CD4-positive, alpha-beta T cell treated with Interleukin-10 for 1 hour (primary cell): ENCODE measurements around the gene TUSC2.
"Not testable (repeated sequence)": the region's sequence is repeated elsewhere in the genome, so short reads cannot be mapped to it uniquely, and the experiment has no call there.

Source experiments
- DNase-seq: peaks from one replicate; pipeline ENCODE4 v3.0.0-alpha.2; 2020

Gene TUSC2

DNA sequence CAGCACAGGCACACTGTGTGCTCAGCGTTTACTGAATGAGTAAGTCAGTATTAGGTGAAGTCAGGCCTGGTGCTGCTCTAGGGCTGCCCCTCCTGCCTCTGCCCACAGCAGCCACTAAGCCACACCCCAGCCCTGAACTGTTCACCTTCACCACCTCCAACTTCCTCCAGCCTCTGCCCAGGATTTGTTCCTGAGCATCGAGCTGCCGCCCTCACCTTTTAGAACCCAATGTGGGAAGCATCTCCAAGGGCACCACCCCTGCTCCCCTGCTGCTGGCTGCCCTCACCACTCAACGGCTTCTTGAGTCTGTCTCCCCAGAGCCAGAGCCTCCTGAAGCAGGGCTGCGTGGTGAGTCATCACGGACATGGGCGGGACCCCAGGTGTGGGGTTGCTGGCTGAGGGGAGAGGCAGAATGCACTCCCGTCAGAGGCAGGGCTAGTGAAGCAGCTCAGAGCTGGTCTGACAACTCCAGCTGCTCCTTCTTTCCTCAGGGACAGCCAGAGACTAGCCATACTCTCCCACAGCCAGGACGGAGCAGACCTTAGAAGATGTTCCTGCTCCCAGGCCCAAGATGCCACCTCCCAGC is 11.3 kb downstream of the TUSC2 start:
- peak; percentile 79 for DNase-seq

- DNase-seq, result no peak
These were observed 13.2 kb downstream of the TUSC2 start for GRCh38 chr3:50314816-50315215.

DNA sequence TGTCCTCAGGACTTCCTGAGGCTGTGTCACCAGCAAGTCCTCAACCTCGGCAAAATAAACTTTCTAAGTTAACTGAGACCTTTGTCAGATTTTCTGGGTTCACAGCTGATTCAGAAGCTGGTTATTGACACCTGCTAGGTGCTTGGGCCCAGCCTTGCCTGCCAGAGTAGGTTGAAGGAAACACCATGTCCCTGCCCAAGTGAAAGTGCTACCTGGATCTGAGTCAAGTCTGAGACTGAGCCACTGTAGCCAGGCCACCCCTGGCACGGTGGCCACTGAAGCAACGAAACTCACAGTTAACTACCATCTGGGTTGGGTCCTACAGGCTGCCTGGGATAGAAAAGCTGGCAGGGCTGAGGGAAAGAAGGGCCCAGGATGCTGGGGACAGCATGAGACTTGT is 13.7 kb downstream of the TUSC2 start:
- DNase-seq, result no peak

GRCh38 chr3:50312041-50312440 is 16.0 kb downstream of the TUSC2 start:
- DNase-seq, result not testable (repeated sequence)

- no peak for DNase-seq
These were observed 23.4 kb downstream of the TUSC2 start for GRCh38 chr3:50304601-50305000.

GRCh38 chr3:50303013-50303815 is 24.8 kb downstream of the TUSC2 start, which contains the start of gene HYAL1:
Gene HYAL1 (minus strand): TSS chr3:50303574. CDS start chr3:50302956, 618 bp downstream.
- DNase-seq, result no peak

GRCh38 chr3:50302095-50303012 is 25.7 kb downstream of the TUSC2 start:
- DNase-seq, result no peak

GRCh38 chr3:50300681-50301254 is 27.3 kb downstream of the TUSC2 start:
- no peak for DNase-seq

DNA sequence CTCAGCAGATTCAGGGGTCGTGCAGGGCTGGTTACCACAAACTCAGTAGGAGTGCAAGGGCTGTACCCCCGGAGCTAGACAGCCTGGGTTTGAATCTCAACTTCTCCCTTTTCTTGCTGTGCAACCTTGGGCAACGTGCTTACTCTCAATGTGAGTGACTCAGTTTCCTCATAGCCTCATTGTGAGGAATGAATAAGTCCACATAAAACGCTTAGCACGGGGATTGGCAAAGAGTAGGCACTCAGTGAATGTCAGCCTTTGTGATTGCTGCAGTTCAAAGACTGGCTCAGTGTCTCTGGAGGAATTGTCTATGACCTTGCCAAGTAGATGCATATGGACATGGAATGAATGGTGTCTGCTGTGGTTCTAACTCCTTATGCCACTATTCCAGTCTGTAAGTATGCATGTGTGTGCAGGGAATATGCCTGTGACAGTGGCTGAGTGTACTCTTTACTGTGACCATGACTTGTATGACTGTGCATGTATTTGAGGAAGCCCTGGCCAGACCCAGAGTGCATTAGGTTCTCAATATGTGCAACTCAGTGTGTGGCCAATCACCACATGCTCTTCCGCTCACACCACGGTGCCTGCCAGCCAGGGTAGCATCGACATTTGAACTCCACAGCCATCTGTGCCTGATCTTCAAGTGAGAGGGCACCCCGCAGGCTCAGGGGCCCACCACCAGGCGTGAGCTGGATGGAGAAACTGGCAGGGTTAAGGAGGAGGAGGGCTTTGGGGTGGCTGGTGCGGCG is 27.9 kb downstream of the TUSC2 start:
- no peak for DNase-seq

DNA sequence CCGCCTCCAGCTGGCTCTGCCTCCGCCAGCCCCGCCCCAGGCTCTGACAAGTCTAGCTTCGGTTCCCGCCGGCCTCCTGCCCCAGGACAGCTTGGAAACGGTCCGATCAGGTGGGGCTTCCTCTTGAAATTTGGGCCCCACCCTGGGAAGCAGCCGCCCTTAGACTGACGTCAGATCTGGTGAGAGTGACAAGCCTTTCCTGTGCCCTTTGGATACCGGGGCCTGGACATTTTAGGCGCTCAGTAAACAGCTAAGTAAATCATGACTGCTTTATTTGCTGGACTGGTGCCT is 28.4 kb downstream of the TUSC2 start:
- DNase-seq, result no peak

DNA sequence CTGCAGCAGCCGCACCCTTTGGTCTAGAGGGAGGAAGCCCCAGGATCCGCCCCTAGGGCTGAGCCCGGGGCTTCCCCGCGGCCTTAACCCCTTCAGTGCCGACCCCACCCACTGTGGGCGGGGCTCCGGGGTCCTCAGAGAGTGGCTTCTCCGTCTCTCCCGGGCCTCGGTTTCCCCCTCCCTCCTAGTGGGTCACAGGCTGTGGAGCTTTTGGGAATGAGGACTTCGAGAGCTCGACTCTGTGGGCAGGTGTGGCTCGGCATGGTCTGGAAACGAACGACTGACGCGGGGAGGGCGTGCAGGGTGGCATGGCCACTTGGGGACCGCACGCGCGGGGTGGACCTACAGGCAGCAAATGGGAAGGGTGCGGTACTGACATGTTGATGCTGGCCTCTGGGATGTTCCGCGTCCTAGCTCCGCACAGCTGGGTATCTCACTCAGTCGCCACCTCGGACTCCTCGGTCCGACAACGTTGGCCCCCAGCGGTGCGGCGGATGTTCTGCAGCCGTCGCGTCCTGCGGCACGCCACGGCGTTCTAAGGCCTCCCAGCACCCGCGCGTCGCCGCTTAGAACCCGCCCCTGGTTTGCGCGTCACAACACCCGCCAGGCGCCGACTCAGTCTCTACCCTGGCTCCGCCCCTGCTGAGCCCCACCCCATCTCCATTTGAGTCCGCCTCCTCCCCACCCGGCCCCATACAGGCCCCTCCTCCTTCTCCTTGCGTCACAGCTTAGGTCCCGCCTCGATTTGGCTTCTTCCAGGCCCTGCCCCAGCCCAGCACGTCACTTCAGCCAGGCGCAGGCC is 29.0 kb downstream of the TUSC2 start, which contains the start of the genes HYAL3 and NAA80:
TSS of gene HYAL3 (minus strand) at position 570 of the 802 bp plus-strand sequence. CDS start 3,803 bp downstream, outside the sequence.
TSS of gene NAA80 (minus strand) at position 570 of the 802 bp plus-strand sequence. CDS start 1,942 bp downstream, outside the sequence.
- peak; percentile 100 for DNase-seq

DNA sequence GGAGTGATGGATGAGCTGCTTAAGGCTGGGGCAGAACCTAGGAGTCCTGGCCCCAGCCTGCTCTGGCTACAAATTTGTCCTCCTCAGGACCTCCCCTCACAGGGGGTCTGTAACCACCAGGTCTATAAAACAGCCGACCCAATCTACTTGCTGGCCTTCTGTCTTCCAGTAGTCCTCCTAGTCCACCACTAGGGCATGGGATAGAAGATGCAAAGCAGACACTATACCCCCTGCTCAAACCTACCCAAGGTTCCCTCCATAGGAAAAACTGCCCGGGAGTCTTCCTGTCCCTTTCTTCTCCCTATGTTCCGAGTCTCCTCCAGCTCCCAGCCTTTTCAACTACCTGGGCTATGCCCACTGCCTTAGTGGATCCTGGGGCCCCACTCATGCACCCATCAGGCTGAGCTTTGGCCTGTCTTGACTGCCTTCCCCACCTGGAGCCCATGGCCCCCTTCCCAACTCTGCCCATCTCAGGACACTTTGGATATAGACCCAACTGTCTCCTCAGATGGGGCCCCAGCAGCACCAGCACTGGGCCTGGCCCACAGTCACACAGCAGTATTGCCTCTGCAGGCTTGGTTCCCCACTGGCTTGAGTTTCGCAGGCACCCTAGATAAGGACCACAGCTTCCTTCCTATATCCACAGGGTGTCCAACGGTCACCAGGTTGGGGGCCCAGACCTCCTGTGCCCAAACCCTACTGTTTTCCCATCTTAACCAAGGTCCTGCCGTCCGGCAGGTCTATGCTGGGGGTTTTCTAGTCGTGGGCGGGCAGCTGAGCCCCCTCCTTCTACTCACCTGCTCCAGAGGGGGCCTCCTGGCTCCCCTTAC is 29.9 kb downstream of the TUSC2 start:
- DNase-seq, result no peak

- DNase-seq, result no peak
These were observed 30.6 kb downstream of the TUSC2 start for GRCh38 chr3:50297384-50297775.

DNA sequence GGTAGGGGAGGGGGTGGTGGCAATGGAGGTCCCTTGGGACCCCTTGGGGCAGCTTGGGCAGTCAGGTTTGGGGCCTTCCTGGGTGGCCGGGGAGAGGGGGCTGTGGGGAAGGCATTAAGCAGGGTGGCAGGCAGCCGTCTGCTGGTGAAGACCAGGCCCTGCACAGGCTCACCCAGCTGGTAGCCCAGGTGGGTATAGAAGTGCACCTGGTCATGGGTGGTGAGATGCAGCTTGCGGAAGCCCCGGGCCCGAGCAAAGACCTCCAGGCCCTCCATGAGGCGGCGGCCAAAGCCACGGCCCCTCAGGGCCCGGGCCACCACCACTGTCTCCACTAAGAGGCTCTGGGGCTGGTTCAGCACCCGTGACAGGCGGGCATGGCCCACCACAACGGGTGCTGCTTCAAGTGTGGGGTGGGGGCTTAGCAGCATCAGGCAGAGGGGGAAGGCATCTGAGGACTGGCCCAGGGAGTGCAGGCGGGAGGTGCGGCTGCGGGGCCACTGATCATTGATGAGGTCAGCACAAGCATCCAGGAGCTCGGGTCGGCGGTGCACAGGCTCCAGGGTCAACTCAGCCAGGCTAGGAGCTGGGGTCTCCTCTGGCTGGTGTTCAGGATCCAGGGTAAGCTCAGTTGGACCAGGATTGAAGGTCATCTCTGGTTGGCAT is 31.2 kb downstream of the TUSC2 start:
- DNase-seq, result no peak

GRCh38 chr3:50295553-50296431 is 32.2 kb downstream of the TUSC2 start:
- DNase-seq, result no peak

DNA sequence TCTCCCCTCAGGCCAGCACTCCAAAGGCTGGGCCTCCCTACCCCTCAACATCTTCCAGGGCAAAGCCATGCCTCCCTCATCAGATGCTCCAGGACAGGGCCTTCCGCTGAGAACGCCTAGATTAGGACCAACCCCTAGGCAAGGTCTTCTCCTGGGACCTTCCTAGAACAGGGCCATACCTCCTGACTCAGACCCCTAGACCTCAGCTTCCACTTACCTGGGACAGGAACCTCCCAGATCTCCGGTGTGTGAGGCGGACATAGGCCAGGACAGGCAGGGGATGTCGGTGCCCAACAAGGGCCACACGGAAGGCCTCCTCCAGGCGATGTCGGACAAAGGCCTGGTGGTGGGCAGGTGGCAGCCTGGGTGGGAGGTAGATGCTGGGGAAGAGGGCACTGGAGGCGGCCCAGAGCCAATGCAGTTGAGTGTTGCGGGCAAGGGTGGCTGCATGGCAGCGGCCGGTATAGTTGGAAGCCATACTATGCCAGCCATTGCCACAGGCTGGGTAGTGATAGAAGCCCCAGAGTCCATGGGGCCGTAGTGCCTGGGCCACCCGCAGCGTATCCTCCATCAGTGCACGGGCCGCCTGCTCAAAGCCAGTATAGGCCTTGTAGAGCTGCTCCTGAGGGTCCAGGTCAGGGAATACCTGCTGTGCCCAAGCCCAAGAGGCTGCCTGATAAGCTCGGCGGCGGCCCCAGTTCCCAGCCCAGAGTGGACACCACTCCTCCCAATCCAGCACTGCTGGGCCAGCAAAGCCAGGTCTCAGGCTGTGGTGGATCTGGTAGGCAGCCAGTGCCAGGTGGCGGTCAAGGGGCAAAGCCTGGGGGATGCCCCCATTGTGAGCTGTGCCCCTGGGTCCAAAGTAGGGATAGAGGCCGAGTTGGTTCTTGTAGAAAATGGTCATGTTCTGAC is 33.3 kb downstream of the TUSC2 start:
- DNase-seq, result no peak

GRCh38 chr3:50294089-50294488 is 33.9 kb downstream of the TUSC2 start:
- DNase-seq, result no peak
